Suprapubic skin (tissue), 4 donors: ENCODE measurements around the gene FBRS. TPM values are rescaled to one million over a fixed set of nuclear protein-coding genes. Genes with fewer than 3 reads are reported as not detected.
A peak's percentile ranks its signal among the peaks of the same experiment; 100 is the strongest.

Experiments
- DNase-seq, 2 donors: peaks; one replicate each; pipeline ENCODE4 v3.0.0-alpha.2; 2019; ENCODE audit warnings: low spot score in 2 of 2
- H3K27ac ChIP-seq: fragments of 200-600 bp; sonication (generic); one replicate; pipeline ENCODE4 v1.5.1; 2019
- H3K27me3 ChIP-seq: fragments of 200-600 bp; sonication (generic); one replicate; pipeline ENCODE4 v1.5.1; 2019
- H3K36me3 ChIP-seq: fragments of 200-600 bp; sonication (generic); one replicate; pipeline ENCODE4 v1.5.1; 2019
- H3K4me1 ChIP-seq: fragments of 200-600 bp; sonication (generic); one replicate; pipeline ENCODE4 v1.5.1; 2019
- H3K4me3 ChIP-seq: fragments of 200-600 bp; sonication (generic); one replicate; pipeline ENCODE4 v1.5.1; 2019; ENCODE audit warnings: mild to moderate bottlenecking
- H3K9me3 ChIP-seq: fragments of 200-600 bp; sonication (generic); one replicate; pipeline ENCODE4 v1.5.1; 2019
- EP300 ChIP-seq: sonication (generic); formaldehyde crosslinking; IDR thresholded peaks from one replicate; pipeline ENCODE4 v1.6.1; 2017; ENCODE audit warnings: antibody characterized with exemption
- POLR2A ChIP-seq, 2 donors: fragments of 450-650 bp; IDR thresholded peaks; one replicate each; pipeline ENCODE4 v1.6.1; 2017; ENCODE audit warnings: antibody characterized with exemption in 2 of 2, mild to moderate bottlenecking in 2 of 2, moderate library complexity in 2 of 2
- POLR2AphosphoS5 ChIP-seq, 3 donors: sonication (generic); formaldehyde crosslinking; IDR thresholded peaks; one replicate each; pipeline ENCODE4 v1.6.1; 2017; ENCODE audit warnings: antibody characterized with exemption in 3 of 3
- WGBS: methylation state at CpG from one replicate; pipeline ENCODE4 v1.1.5; 2018; 5-methylcytosine and 5-hydroxymethylcytosine counted together
- total RNA-seq, 4 donors: library from RNA; depleted of rRNA; stranded (reverse); fragments of >200 nt; gene quantifications; one replicate each; pipeline ENCODE4 v1.1.0, GENCODE V29; 2016
- TF ChIP-seq, protein P1 (sequence below), 2 donors: fragments of 200-600 bp in 1 of 2; fragments of 450-650 bp in 1 of 2; sonication (generic) in 1 of 2; IDR thresholded peaks; one replicate each; pipeline ENCODE4 v1.5.1; 2016 to 2019; ENCODE audit warnings: antibody characterized with exemption in 2 of 2, mild to moderate bottlenecking in 1 of 2, moderate library complexity in 1 of 2

Gene FBRS
- total RNA-seq, 4 donors from 2014 or later = 64.5 to 81.3 (median 73.1) TPM

DNA sequence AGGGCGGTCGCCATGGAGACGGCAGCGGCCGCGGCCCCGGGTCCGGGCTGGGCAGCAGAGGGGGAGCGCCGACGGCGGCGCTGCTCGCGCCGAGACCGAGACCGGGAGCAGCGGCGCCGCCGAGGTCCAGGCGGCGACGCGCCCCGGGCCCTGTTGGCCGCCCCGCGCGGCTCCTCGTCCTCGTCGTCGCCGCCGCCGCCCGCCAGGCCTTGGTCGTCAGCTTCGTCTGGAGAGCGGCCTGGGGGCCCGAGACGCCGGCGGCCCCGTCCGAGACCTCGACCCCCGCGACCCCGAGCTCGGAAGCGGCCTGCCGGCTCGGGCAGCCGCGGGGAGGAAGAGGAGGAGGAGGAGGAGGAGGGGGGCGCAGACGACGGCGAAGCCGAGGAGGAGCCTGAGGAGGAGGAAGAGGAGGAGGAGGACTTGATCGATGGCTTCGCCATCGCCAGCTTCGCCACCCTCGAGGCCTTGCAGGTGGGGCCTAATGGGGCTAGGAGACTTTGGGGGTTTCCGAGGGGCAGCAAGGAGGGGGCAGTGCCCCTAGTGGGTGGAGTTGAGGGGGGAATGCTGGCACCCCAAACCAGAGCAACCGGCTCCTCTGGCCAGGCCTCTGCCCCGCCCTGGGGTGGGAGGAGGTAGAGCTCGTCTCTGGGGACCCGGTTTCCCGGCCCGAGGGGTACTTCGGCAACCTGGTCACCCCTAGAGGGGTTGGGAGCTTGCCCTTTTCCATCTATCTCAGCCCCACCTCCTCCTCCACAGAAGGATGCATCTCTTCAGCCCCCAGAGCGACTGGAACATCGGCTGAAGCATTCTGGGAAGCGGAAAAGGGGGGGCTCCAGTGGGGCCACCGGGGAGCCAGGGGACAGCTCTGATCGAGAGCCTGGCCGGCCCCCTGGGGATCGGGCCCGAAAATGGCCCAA is 1.5 kb downstream of the FBRS start:
- Histone ChIP-seq H3K27me3 (no peaks in the 10 kb centered on the region), H3K36me3 (peaks cover 53% of the 10 kb centered on the region), H3K4me3 (peak overlapping the region; percentile 65), H3K9me3 (no peaks in the 10 kb centered on the region), H3K27ac (peak overlapping the region; percentile 97), H3K4me1 (peaks cover 62% of the 10 kb centered on the region)
- TF ChIP-seq POLR2AphosphoS5 (IDR thresholded peaks at IDR 0.05) (no peak), EP300 (no peak), POLR2A (IDR thresholded peaks at IDR 0.05) (no peak)
- TF ChIP-seq, protein P1, sequence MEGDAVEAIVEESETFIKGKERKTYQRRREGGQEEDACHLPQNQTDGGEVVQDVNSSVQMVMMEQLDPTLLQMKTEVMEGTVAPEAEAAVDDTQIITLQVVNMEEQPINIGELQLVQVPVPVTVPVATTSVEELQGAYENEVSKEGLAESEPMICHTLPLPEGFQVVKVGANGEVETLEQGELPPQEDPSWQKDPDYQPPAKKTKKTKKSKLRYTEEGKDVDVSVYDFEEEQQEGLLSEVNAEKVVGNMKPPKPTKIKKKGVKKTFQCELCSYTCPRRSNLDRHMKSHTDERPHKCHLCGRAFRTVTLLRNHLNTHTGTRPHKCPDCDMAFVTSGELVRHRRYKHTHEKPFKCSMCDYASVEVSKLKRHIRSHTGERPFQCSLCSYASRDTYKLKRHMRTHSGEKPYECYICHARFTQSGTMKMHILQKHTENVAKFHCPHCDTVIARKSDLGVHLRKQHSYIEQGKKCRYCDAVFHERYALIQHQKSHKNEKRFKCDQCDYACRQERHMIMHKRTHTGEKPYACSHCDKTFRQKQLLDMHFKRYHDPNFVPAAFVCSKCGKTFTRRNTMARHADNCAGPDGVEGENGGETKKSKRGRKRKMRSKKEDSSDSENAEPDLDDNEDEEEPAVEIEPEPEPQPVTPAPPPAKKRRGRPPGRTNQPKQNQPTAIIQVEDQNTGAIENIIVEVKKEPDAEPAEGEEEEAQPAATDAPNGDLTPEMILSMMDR (IDR thresholded peaks at IDR 0.05) = no peak
- under 1% methylated on average over 37 of the region's 84 CpGs for WGBS
- DNase-seq = no peak

GRCh38 chr16:30660424-30661261 is 2.4 kb downstream of the FBRS start:
- Histone ChIP-seq H3K4me1 (peaks cover 63% of the 10 kb centered on the region), H3K4me3 (peak overlapping the region; percentile 65), H3K36me3 (peaks cover 53% of the 10 kb centered on the region), H3K9me3 (no peaks in the 10 kb centered on the region), H3K27me3 (no peaks in the 10 kb centered on the region), H3K27ac (peak overlapping the region; percentile 97)
- 29% methylated on average over 21 of the region's 21 CpGs for WGBS
- TF ChIP-seq EP300 (no peak), POLR2AphosphoS5 (IDR thresholded peaks at IDR 0.05) (no peak), POLR2A (IDR thresholded peaks at IDR 0.05) (no peak)
- TF ChIP-seq, protein P1 (IDR thresholded peaks at IDR 0.05) = no peak
- no peak for DNase-seq

DNA sequence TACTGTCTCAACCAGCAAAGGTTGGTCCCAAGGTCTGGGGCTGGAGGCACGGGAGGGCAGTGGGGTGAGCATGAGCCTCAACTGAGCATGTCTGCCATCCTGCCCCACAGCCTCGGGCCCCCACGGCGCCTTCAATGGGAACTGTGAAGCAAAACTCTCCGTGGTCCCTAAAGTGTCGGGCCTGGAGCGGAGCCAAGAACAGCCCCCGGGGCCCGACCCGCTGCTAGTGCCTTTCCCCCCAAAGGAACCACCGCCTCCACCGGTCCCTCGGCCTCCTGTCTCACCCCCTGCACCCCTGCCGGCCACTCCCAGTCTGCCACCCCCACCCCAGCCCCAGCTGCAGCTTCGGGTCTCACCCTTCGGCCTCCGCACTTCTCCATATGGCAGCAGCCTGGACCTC is 4.2 kb downstream of the FBRS start:
- Histone ChIP-seq H3K27me3 (no peaks in the 10 kb centered on the region), H3K4me1 (peaks cover 54% of the 10 kb centered on the region), H3K9me3 (no peaks in the 10 kb centered on the region), H3K27ac (no peak overlapping the region), H3K4me3 (no peak overlapping the region), H3K36me3 (peaks cover 63% of the 10 kb centered on the region)
- DNase-seq = no peak
- TF ChIP-seq POLR2AphosphoS5 (IDR thresholded peaks at IDR 0.05) = no peak
- no peak for TF ChIP-seq EP300
- 83% methylated on average over 8 of the region's 17 CpGs for WGBS

DNA sequence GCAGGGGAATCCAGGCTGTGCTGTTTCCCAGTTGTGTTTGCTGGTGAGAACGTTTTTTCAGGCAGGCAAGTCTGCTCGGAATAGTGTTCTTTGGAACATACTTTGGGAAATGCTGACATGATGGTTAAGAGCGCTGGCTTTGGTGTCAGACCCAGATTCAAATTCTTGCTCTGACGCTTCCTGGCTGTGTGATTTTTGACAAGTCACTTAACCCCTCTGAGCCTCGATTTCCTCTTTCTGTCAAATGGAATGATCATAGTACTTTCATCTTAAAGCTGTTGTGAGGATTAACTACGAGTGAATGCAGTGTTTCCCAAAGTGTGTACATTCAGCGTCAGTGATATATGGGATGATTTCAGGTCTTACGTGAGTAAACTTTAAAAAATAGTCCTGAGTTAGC is 4.8 kb downstream of the FBRS start:
- Histone ChIP-seq H3K27ac (no peak overlapping the region), H3K36me3 (peaks cover 69% of the 10 kb centered on the region), H3K27me3 (no peaks in the 10 kb centered on the region), H3K9me3 (no peaks in the 10 kb centered on the region), H3K4me3 (no peak overlapping the region), H3K4me1 (peaks cover 51% of the 10 kb centered on the region)
- TF ChIP-seq EP300 (no peak), POLR2AphosphoS5 (IDR thresholded peaks at IDR 0.05) (no peak), POLR2A (IDR thresholded peaks at IDR 0.05) (no peak)
- TF ChIP-seq, protein P1 (IDR thresholded peaks at IDR 0.05) = no peak
- no peak for DNase-seq
- WGBS = 77% methylated on average over 8 of the region's 8 CpGs

GRCh38 chr16:30663820-30664219 is 5.6 kb downstream of the FBRS start:
- 77% methylated on average over 9 of the region's 9 CpGs for WGBS
- no peak overlapping the region for H3K4me3 ChIP-seq
- H3K27ac ChIP-seq = no peak overlapping the region
- H3K9me3 ChIP-seq = no peaks in the 10 kb centered on the region
- peaks cover 51% of the 10 kb centered on the region for H3K4me1 ChIP-seq
- DNase-seq = no peak
- no peaks in the 10 kb centered on the region for H3K27me3 ChIP-seq
- no peak for TF ChIP-seq POLR2AphosphoS5 (IDR thresholded peaks at IDR 0.05)
- no peak for TF ChIP-seq POLR2A (IDR thresholded peaks at IDR 0.05)
- TF ChIP-seq, protein P1 (IDR thresholded peaks at IDR 0.05) = no peak
- TF ChIP-seq EP300 = no peak
- H3K36me3 ChIP-seq = peaks cover 77% of the 10 kb centered on the region
